Loucy (cell line): Measurements from ENCODE around the gene SLC46A3.

Experiments
- H2AFZ ChIP-seq: fragments of 200-600 bp; sonication (generic); 2 replicates; pipeline ENCODE4 v1.6.0; 2016; ENCODE audit warnings: antibody characterized with exemption, mild to moderate bottlenecking, low read length, moderate library complexity
- H3F3A ChIP-seq: fragments of 200-600 bp; 2 replicates; pipeline ENCODE4 v1.6.0; 2016; ENCODE audit warnings: antibody characterized with exemption, low read depth, mild to moderate bottlenecking
- H3K27me3 ChIP-seq: fragments of 200-600 bp; sonication (generic); 2 replicates; pipeline ENCODE4 v1.6.1; 2014; ENCODE audit warnings: low read length, mild to moderate bottlenecking; ENCODE audit not compliant: insufficient read depth, poor library complexity, severe bottlenecking
- H3K36me3 ChIP-seq: fragments of 200-600 bp; sonication (generic); 2 replicates; pipeline ENCODE4 v1.6.1; 2016; ENCODE audit warnings: low read length; ENCODE audit not compliant: insufficient read depth
- H3K4me1 ChIP-seq: fragments of 200-600 bp; sonication (generic); 2 replicates; pipeline ENCODE4 v1.5.1; 2014; ENCODE audit warnings: low read length, mild to moderate bottlenecking; ENCODE audit not compliant: insufficient read depth, poor library complexity, severe bottlenecking
- H3K4me2 ChIP-seq: fragments of 200-600 bp; sonication (generic); 2 replicates; pipeline ENCODE4 v1.6.0; 2014; ENCODE audit warnings: antibody characterized with exemption, low read length, low read depth, mild to moderate bottlenecking; ENCODE audit not compliant: poor library complexity, severe bottlenecking
- H3K4me3 ChIP-seq: fragments of 200-600 bp; sonication (generic); 2 replicates; pipeline ENCODE4 v1.5.1; 2014; ENCODE audit warnings: low read length, mild to moderate bottlenecking, mixed read lengths; ENCODE audit not compliant: poor library complexity, severe bottlenecking
- H3K79me2 ChIP-seq: fragments of 200-600 bp; sonication (generic); 2 replicates; pipeline ENCODE4 v1.6.1; 2014; ENCODE audit warnings: low read length; ENCODE audit not compliant: insufficient read depth
- H3K9ac ChIP-seq: fragments of 200-600 bp; sonication (generic); 2 replicates; pipeline ENCODE4 v1.6.0; 2014; ENCODE audit warnings: mild to moderate bottlenecking, low read depth, low read length, moderate library complexity; ENCODE audit not compliant: poor library complexity, severe bottlenecking
- H3K9me2 ChIP-seq: fragments of 200-600 bp; sonication (generic); replicated peaks from 2 replicates; pipeline ENCODE4 v1.6.1; 2016; ENCODE audit warnings: low read depth, low read length, mixed read lengths
- H3K9me3 ChIP-seq: fragments of 200-600 bp; sonication (generic); 2 replicates; pipeline ENCODE4 v1.6.1; 2014; ENCODE audit warnings: mild to moderate bottlenecking, antibody characterized with exemption, low read length, low read depth; ENCODE audit not compliant: insufficient read depth
- H4K20me1 ChIP-seq: fragments of 200-600 bp; sonication (generic); 2 replicates; pipeline ENCODE4 v1.6.0; 2014; ENCODE audit warnings: antibody characterized with exemption, low read length, mild to moderate bottlenecking; ENCODE audit not compliant: insufficient read depth, poor library complexity, severe bottlenecking
- EZH2phosphoT487 ChIP-seq: fragments of 200-600 bp; IDR thresholded peaks from 2 replicates; pipeline ENCODE4 v1.6.1; 2018; ENCODE audit warnings: antibody characterized with exemption, mild to moderate bottlenecking, moderate library complexity, borderline replicate concordance
- TF ChIP-seq, protein P1 (sequence below): fragments of 200-600 bp; sonication (generic); conservative IDR thresholded peaks from 2 replicates; pipeline ENCODE4 v1.5.1; 2014; ENCODE audit warnings: mild to moderate bottlenecking, antibody characterized with exemption, low read length

The SLC46A3 gene

DNA sequence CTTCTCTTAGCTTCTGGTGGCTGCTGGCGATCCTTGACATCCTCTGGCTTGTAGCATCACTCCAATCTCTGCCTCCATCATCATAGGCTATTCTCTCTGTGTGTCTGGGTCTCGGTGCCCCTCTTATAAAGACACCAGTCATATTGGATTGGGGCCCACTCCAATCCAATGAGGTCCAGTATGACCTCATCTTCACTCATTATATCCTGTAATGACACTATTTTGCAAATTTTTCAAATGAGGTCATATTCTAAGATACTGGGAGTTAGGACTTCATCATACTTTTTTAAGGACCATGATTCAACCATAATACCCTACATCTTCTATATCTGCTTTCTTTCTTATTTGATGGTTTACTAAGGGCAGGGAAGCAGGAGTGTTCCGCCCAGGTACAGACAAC is 12.0 kb upstream of the SLC46A3 start:
- Histone ChIP-seq H3K79me2 (no peaks in the 10 kb centered on the region), H4K20me1 (no peaks in the 10 kb centered on the region), H3K36me3 (no peaks in the 10 kb centered on the region), H3K4me2 (no peak overlapping the region), H3K27me3 (no peaks in the 10 kb centered on the region), H3K4me1 (peaks cover under 1% of the 10 kb centered on the region), H2AFZ (no peak overlapping the region), H3F3A (no peaks in the 10 kb centered on the region), H3K4me3 (no peak overlapping the region), H3K9ac (no peak overlapping the region), H3K9me3 (no peaks in the 10 kb centered on the region), H3K9me2 (no peaks in the 10 kb centered on the region)
- no peak for TF ChIP-seq EZH2phosphoT487
- TF ChIP-seq, protein P1, sequence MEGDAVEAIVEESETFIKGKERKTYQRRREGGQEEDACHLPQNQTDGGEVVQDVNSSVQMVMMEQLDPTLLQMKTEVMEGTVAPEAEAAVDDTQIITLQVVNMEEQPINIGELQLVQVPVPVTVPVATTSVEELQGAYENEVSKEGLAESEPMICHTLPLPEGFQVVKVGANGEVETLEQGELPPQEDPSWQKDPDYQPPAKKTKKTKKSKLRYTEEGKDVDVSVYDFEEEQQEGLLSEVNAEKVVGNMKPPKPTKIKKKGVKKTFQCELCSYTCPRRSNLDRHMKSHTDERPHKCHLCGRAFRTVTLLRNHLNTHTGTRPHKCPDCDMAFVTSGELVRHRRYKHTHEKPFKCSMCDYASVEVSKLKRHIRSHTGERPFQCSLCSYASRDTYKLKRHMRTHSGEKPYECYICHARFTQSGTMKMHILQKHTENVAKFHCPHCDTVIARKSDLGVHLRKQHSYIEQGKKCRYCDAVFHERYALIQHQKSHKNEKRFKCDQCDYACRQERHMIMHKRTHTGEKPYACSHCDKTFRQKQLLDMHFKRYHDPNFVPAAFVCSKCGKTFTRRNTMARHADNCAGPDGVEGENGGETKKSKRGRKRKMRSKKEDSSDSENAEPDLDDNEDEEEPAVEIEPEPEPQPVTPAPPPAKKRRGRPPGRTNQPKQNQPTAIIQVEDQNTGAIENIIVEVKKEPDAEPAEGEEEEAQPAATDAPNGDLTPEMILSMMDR = no peak

- TF ChIP-seq EZH2phosphoT487 = no peak
- TF ChIP-seq, protein P1 = no peak
- Histone ChIP-seq H3K4me1 (no peaks in the 10 kb centered on the region), H3K9me3 (no peaks in the 10 kb centered on the region), H3K4me2 (no peak overlapping the region), H4K20me1 (no peaks in the 10 kb centered on the region), H3K4me3 (no peak overlapping the region), H2AFZ (no peak overlapping the region), H3K79me2 (no peaks in the 10 kb centered on the region), H3K36me3 (no peaks in the 10 kb centered on the region), H3F3A (no peaks in the 10 kb centered on the region), H3K9me2 (no peaks in the 10 kb centered on the region), H3K9ac (no peak overlapping the region), H3K27me3 (no peaks in the 10 kb centered on the region)
Measured at GRCh38 chr13:28729541-28729940, 10.8 kb upstream of the SLC46A3 start.

DNA sequence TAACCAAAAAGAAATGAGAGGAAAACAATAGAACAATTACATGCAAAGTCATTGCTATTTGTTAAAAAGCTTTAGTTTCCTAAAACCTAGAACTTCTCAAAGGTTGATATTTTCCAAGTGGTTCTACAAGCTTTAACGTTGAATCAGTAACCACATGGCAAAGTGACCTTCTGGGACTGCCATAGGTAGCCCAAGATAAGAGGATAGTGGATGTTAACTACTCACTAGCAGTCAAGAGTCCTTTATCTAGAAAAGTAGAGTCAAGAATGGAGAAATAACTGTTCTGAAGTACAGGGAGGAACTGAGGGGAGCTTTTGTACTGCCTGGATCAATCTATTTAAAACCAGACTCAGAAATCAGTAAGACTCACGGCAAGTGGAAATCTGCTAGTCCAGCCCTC is 9.9 kb upstream of the SLC46A3 start:
- H3K27me3 ChIP-seq = no peaks in the 10 kb centered on the region
- no peaks in the 10 kb centered on the region for H3F3A ChIP-seq
- H2AFZ ChIP-seq = no peak overlapping the region
- no peak for TF ChIP-seq EZH2phosphoT487
- TF ChIP-seq, protein P1 = no peak
- H3K4me1 ChIP-seq = no peaks in the 10 kb centered on the region
- no peaks in the 10 kb centered on the region for H3K79me2 ChIP-seq
- no peak overlapping the region for H3K4me3 ChIP-seq
- no peak overlapping the region for H3K4me2 ChIP-seq
- H3K9me2 ChIP-seq = no peaks in the 10 kb centered on the region
- H3K9ac ChIP-seq = no peak overlapping the region
- H4K20me1 ChIP-seq = no peaks in the 10 kb centered on the region
- H3K9me3 ChIP-seq = no peaks in the 10 kb centered on the region
- no peaks in the 10 kb centered on the region for H3K36me3 ChIP-seq
